GM11168 (cell line): ENCODE data around the gene LCN6.

Experiments used
- in situ Hi-C: fragments of 300-500 bp; cut with MboI; formaldehyde crosslinking; loops from one replicate; pipeline ENCODE4 v1.12.0; 2022; ENCODE audit warnings: low sequenced_read_pairs; ENCODE audit not compliant: unreplicated experiment

Gene LCN6

DNA sequence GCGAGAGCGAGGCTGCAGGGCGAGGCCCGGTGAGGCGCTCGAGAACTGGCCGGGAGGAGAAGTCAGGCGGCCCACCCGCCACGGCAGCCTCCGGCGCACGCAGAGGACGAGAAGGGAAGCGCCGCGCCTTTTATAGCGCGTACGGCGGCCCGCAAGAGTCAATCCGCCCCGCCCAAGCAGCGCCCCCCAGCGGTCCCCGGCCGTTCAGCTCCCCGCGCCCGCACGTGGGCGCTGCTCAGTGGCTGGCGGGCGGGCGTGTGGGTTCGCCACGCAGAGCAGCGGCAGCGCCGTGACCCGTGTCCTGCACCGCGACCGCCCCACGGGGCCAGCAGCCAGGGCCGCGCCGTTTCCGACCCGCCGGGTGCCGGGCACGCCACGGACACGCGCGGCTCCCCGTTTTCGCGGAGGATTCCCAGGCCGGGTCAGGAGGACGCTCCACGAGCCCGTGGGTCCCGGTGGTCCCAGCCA, 20.2 kb downstream of the LCN6 start:
- in situ Hi-C loops = no loop called here

DNA sequence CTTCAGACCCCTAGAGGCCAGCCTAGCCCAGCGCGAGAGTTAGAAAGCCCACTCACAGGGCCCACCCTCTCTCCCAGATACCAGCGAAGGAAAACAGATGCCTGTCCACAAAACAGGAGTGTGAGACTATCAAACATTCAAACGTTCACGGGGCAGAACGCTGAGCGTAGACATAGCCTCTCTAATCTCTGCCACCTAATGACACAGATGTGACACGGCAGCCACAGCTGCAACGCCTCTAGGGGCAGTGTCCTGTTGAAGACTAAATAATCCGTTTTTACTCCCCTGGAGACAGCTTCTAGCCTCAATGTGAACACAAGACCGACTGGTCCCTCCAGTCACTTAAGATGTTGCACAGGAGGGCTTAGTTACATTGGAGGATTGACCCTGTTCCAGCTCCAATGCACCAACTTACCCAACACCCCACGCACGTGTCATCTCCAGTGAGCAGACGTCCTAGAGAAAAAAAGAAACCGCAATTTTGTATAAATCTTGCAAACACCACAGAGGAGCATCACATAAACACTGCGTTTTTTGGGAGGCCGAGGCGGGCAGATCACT, 21.6 kb downstream of the LCN6 start:
- in situ Hi-C loops = no loop called here

DNA sequence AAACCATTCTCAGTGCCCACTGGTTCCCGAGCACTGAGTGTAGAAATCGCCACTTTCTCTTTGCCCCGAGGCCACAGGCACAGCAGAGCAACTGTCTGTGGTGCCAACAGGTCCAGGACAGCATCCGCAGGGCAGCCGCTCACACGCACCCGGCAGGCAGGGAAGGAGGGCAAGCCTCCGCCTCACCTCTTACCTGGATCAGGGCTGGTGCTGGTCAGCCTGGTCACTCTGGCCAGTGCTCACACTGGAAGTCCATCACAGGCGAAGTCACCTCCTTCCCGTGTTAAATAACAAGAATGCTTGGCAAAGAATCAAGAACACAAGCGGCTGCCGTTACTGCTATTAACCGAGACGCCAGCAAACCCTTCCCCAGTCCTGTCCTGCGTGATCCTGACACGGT, 22.2 kb downstream of the LCN6 start:
- in situ Hi-C loops = no loop called here

- in situ Hi-C loops = no loop called here
Observed at GRCh38 chr9:136725612-136726011, 22.7 kb downstream of the LCN6 start.

GRCh38 chr9:136724772-136725171, 23.6 kb downstream of the LCN6 start:
- in situ Hi-C loops = no loop called here

DNA sequence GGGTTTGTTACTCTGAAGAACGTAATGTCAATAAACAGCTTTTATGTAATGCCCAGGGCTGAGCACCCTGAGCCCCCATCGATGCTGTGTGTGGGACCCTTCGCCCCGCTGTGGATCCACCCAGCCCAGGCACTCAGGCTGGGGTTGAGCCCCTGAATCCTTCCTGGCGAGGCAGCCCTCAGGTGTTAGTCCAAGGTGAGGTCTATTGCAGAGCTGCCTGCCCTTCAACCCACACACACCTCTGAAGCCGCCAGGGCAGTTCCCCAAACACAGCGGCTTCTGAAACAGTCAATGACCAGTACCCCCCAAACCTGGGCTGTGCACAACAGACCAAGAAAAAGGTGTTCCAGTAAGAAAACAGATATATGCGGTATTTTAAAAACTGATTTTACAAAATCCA, 24.3 kb downstream of the LCN6 start:
- in situ Hi-C loops = no loop called here

GRCh38 chr9:136723362-136723976, 24.9 kb downstream of the LCN6 start:
- in situ Hi-C loops = no loop called here

DNA sequence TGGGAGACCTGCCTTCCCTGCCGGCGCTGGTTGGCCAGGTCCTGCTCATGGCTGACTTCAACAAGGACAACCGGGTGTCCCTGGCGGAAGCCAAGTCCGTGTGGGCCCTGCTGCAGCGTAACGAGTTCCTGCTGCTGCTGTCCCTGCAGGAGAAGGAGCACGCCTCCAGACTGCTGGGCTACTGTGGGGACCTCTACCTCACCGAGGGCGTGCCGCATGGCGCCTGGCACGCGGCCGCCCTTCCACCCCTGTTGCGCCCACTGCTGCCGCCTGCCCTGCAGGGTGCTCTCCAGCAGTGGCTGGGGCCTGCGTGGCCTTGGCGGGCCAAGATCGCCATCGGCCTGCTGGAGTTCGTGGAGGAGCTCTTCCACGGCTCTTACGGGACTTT, 25.4 kb downstream of the LCN6 start:
- in situ Hi-C loops = no loop called here

DNA sequence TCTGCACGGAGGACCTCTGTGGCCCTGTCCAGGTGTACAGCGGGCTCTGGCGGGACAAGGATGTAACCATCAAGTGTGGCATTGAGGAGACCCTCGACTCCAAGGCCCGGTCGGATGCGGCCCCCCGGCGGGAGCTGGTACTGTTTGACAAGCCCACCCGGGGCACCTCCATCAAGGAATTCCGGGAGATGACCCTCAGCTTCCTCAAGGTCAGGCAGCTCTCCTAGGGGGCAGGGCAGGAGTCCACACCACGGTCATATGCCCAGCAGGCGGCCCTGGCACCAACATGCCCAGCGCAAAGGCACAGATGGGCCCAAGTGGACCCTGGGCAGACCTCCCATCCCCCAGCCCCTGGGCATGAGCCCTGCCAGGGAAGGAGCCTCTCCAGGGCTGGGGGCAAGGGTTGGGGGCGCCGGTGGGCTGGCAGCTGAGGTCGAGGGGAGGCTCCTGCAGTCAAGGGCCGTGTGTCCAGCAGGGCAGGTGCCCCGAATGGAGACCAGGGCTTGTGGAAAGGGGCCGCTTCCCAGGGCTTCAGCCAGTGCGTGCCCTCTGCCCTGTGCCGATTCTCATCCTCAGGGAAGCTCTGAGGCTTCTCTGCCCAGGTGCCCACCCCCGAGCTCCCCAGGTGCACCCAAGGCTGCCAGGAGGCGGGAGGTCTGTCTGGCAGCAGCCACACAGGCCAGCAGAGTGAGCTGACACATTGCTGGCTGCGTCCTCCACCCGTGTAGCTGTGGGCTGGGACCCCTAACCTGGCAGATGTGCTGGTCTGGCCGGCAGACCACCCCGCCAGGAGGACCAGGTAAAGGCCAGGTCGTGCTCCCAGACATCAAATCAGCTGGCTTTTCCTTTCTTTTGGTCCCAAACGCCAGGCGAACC, 26.0 kb downstream of the LCN6 start:
- in situ Hi-C loops = no loop called here

- in situ Hi-C loops = no loop called here
Observed at GRCh38 chr9:136721339-136722092, 26.8 kb downstream of the LCN6 start.

- in situ Hi-C loops = no loop called here
Observed at GRCh38 chr9:136720898-136721338, 27.4 kb downstream of the LCN6 start.

DNA sequence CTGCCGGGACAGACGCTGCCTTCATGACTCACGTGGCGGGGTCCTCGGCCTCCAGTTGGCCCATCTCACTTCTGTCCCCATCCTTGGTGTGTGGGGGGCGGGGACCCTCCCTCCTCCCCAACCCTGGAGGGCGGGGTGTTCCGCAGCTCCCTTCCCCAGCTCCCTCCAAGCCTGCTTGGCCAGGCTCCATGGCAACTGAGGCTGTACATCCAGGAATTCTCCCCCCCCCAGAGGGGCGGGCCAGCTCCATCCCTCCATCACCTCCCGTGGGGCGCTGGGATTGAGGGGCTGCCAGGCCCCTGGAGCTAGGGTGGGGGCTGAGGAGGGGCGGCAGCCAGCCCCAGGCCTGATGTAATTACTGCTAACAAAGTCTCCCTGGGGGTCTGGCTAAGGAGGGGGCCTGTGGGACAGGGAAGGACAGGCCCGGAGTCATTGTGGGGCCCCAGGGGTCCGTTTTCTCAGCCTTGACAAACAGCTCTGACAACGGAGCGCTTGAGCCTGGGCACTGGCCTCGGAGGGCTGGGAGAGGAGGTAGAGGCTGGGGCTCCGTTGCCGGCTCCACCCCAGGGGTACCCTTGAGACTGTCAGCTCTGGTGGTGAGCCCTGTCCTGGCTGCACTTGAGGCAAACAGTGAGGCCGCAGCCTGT, 28.0 kb downstream of the LCN6 start:
- in situ Hi-C loops = no loop called here

DNA sequence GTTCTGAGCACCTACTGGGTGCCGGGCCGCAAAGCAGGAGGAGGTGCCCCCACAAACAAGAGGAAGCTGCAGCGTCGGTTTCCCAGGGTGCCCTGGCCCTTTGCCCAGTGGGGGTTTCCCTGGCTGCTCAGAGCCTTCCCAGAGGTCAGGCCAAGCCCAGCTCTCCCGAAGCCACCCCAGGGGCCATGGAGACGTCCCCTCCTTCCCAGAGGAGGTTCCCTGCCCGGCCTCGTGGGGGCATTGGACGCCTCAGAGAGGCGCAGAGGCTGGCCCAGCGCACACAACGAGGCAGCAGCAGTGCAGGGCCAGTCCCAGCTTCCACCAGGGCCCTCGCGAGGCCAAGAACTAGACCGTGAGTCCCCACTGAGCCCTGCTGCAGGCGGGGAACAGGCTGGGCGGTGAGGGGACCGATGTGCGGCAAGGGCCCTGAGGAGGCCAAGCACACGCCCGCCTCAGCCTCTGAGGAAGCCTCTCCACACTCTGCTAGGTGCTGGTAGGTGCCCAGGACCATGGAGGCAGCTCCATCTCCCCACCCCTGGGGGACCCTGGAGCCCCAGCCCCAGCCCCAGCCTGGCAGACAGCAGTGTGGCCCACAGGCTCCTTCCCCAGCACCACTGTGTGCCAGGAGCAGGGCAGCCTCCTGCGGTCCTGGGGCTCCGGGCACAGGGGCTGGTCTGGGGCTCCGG, 29.0 kb downstream of the LCN6 start:
- in situ Hi-C loops = no loop called here

- in situ Hi-C loops = no loop called here
Observed at GRCh38 chr9:136718345-136719194, 29.8 kb downstream of the LCN6 start.

GRCh38 chr9:136717399-136717798, 30.9 kb downstream of the LCN6 start:
- in situ Hi-C loops = no loop called here

DNA sequence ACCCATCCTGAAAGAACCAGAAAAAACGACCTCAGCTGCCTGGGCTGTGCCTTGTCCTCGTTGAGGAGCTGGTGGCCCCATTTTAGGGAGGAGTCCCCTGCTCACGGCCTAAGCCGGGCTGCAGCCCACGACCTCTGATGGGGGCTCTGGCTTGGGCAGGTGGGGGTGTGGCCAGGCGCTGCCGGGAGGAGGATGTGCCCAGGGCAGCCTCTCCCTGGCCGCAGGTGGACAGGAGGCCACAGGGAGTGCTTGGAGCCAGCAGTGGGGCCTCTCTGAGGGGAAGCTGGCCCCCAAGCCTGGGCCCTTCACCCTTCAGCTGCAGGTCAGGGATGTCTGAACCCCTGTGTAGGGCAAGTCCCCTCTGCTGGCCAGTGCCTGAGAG, 33.4 kb downstream of the LCN6 start:
- in situ Hi-C loops = no loop called here

DNA sequence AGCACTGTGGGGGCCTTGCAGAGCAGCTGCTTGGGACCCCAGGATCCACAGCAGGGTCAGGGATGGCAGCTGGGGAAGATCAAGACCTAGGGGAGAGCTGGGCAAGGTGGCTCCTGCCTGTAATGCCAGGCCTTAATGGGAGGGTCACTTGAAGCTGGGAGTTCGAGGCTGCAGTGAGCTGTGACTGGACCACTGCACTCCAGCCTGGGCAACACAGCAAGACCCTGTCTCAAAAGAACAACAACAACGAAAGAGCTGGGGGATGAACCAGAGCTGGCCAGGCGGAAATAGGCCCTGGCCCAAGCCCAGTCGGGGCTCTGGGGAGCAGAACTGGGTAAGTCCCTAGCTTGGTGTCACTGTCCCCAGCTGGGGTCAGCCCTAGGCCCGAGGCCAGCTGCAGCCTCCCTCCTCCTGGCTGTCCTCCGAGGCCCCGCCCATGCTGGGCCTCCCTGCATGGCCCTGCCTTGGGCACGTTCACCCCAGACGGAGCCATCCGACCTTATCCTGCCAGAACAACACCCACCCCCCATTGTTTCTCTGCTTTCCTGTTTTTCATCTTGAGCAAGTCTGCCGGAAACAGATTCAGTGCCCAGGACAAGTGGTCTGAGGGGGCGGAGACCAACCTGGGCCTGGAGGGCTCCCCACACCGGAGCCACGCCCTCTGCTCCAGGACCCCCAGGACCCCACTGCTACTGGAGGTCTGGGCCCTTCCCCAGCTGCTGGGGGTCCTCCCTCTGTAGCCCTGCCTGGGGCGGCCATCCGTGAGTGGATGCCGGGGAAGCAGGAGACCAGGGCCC, 34.0 kb downstream of the LCN6 start:
- in situ Hi-C loops = no loop called here

DNA sequence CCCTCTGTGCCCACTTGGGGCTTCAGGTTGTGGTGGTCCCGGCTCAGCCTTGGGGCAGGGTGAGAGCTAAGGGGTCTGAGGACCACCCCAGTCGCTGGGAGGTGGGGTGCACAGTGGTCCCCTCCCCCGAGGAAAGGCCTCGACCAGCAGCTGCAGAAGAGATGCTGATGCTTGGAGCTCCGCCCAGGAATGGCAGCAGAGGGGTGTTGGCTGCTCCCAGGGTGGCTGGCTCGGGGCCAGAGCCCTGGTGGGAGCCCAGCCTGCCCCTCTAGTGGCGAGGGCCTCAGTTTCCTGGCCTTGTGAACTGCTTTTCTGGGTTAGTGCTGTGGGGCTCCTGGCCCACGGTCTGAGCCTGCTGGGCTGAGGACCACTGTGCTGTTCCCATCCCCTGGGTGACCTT, 34.8 kb downstream of the LCN6 start:
- in situ Hi-C loops = no loop called here
